PC-3 (cell line): ENCODE data around the gene GIN1.

Experiments
- CTCF ChIP-seq: fragments of 300-600 bp; sonication (generic); conservative IDR thresholded peaks from 2 replicates; pipeline ENCODE4 v1.5.1; 2017; ENCODE audit warnings: antibody characterized with exemption, low read depth, mild to moderate bottlenecking, low read length
- EZH2 ChIP-seq: fragments of 300-600 bp; sonication (generic); IDR thresholded peaks from one replicate; pipeline ENCODE4 v1.6.1; 2017; ENCODE audit warnings: antibody characterized with exemption, mild to moderate bottlenecking, low read length; ENCODE audit not compliant: unreplicated experiment
- EZH2phosphoT487 ChIP-seq: fragments of 300-600 bp; sonication (generic); IDR thresholded peaks from 2 replicates; pipeline ENCODE4 v1.6.1; 2018; ENCODE audit warnings: mild to moderate bottlenecking, antibody characterized with exemption, low read length, borderline replicate concordance

- no peak for TF ChIP-seq CTCF
- TF ChIP-seq EZH2: no peak
- no peak for TF ChIP-seq EZH2phosphoT487
Observed at GRCh38 chr5:103092676-103093075, 27.3 kb downstream of the GIN1 start.
